Tongue (tissue), 2 donors: ENCODE results near the gene RNF44. TPM values are rescaled to one million over a fixed set of nuclear protein-coding genes. Genes with fewer than 3 reads are reported as not detected.

Experiments used
- DNase-seq: peaks from one replicate; pipeline ENCODE4 v3.0.0-alpha.2; 2015
- total RNA-seq: library from RNA; depleted of rRNA; stranded (reverse); fragments of >200 nt; gene quantifications from one replicate; pipeline ENCODE4 v1.2.3, GENCODE V29; 2014

Gene RNF44
- 12.3 TPM for total RNA-seq

GRCh38 chr5:176536902-176537553, at the start of gene RNF44:
Gene RNF44 (minus strand): TSS chr5:176537402. CDS start chr5:176532472, 4,930 bp downstream.
- DNase-seq, result peak; percentile 99

GRCh38 chr5:176583076-176583475, 45.9 kb upstream of the RNF44 start:
- DNase-seq, result no peak

GRCh38 chr5:176581361-176581760, 44.2 kb upstream of the RNF44 start:
- no peak for DNase-seq

GRCh38 chr5:176579323-176579722, 42.1 kb upstream of the RNF44 start:
- no peak for DNase-seq

GRCh38 chr5:176578391-176578808, 41.2 kb upstream of the RNF44 start:
- DNase-seq, result peak; percentile 47

GRCh38 chr5:176577312-176578176, 40.3 kb upstream of the RNF44 start:
- no peak for DNase-seq

GRCh38 chr5:176575488-176576422, 38.6 kb upstream of the RNF44 start:
- no peak for DNase-seq

- DNase-seq, result no peak
Observed at GRCh38 chr5:176575066-176575465, 37.9 kb upstream of the RNF44 start.

- DNase-seq, result no peak
Observed at GRCh38 chr5:176574297-176574591, 37.0 kb upstream of the RNF44 start.

- DNase-seq, result peak; percentile 62
Observed at GRCh38 chr5:176573564-176574296, 36.5 kb upstream of the RNF44 start.

- no peak for DNase-seq
Observed at GRCh38 chr5:176570044-176570443, 32.8 kb upstream of the RNF44 start.

- DNase-seq, result no peak
Observed at GRCh38 chr5:176568657-176569056, 31.5 kb upstream of the RNF44 start.

GRCh38 chr5:176565760-176566288, 28.6 kb upstream of the RNF44 start:
- no peak for DNase-seq

GRCh38 chr5:176564002-176564401, 26.8 kb upstream of the RNF44 start:
- no peak for DNase-seq

- DNase-seq, result no peak
Observed at GRCh38 chr5:176562189-176562588, 25.0 kb upstream of the RNF44 start.

- no peak for DNase-seq
Observed at GRCh38 chr5:176561259-176561658, 24.1 kb upstream of the RNF44 start.

GRCh38 chr5:176560364-176560763, 23.2 kb upstream of the RNF44 start:
- no peak for DNase-seq

GRCh38 chr5:176559683-176560082, 22.5 kb upstream of the RNF44 start:
- no peak for DNase-seq

- DNase-seq, result no peak
Observed at GRCh38 chr5:176557846-176558245, 20.6 kb upstream of the RNF44 start.

GRCh38 chr5:176553260-176554085, 16.3 kb upstream of the RNF44 start:
- no peak for DNase-seq
